HepG2 (cell line): ENCODE data around the gene CDX1. TPM values are rescaled to one million over a fixed set of nuclear protein-coding genes. Genes with fewer than 3 reads are reported as not detected.
A peak's percentile ranks its signal among the peaks of the same experiment; 100 is the strongest.

Experiments used
- ARNT ChIP-seq: fragments of 450-650 bp; IDR thresholded peaks from 2 replicates; pipeline ENCODE4 v1.6.1; 2017
- BCL6 ChIP-seq: IDR thresholded peaks from 2 replicates; pipeline ENCODE4 v1.6.1; 2016; ENCODE audit warnings: missing genetic modification reagents, missing compliant biosample characterization
- DNMT3B ChIP-seq: conservative IDR thresholded peaks from 2 replicates; pipeline ENCODE4 v1.6.1; 2016; ENCODE audit warnings: missing biosample characterization, control low read depth
- KLF13 ChIP-seq: sonication (generic); formaldehyde crosslinking; IDR thresholded peaks from 2 replicates; pipeline ENCODE4 v1.4.0; 2020; ENCODE audit warnings: mild to moderate bottlenecking, missing genetic modification reagents
- MIXL1 ChIP-seq: IDR thresholded peaks from 2 replicates; pipeline ENCODE4 v1.6.1; 2016
- NR0B2 ChIP-seq: sonication (generic); formaldehyde crosslinking; IDR thresholded peaks from 2 replicates; pipeline ENCODE4 v1.4.0; 2020; ENCODE audit warnings: mild to moderate bottlenecking, missing genetic modification reagents
- RAD21 ChIP-seq: fragments of 450-650 bp; formaldehyde crosslinking; IDR thresholded peaks from 2 replicates; pipeline ENCODE4 v1.5.0; 2020; ENCODE audit warnings: mild to moderate bottlenecking
- SAFB2 ChIP-seq: sonication (generic); formaldehyde crosslinking; IDR thresholded peaks from 2 replicates; pipeline ENCODE4 v1.5.1; 2020; ENCODE audit warnings: missing genetic modification reagents, low read depth, mild to moderate bottlenecking, borderline replicate concordance
- ZFAT ChIP-seq: sonication (generic); formaldehyde crosslinking; conservative IDR thresholded peaks from 2 replicates; pipeline ENCODE4 v1.8.1; 2023; ENCODE audit warnings: missing genetic modification reagents, inconsistent platforms
- ZNF30 ChIP-seq: sonication (generic); formaldehyde crosslinking; IDR thresholded peaks from 2 replicates; pipeline ENCODE4 v1.5.0; 2020; ENCODE audit warnings: mild to moderate bottlenecking, missing genetic modification reagents
- polyA plus RNA-seq, 8 experiments: library from polyadenylated mRNA; depleted of rRNA in 3 of 8; stranded (reverse) in 7 of 8; unstranded in 1 of 8; fragments of >200 nt; fragmentation: Illumina TruSeq in 4 of 8; extraction: Trizol in 4 of 8; gene quantifications; 2 replicates each; pipeline versions ENCODE4 v1.2.1 to v1.2.3, GENCODE V29; 2011 to 2016; ENCODE audit warnings: low read depth in 4 of 8, missing spikeins in 1 of 8, mixed read lengths in 1 of 8; ENCODE audit not compliant: insufficient read depth in 1 of 8
- total RNA-seq, 5 experiments: library from RNA; depleted of rRNA; stranded (reverse); fragments of >200 nt; fragmentation: Illumina TruSeq; extraction: Trizol; gene quantifications; 2 replicates each; pipeline ENCODE4 v1.2.3, GENCODE V29; 2016; ENCODE audit warnings: low read depth in 1 of 5
- TF ChIP-seq, protein P1 (sequence below): IDR thresholded peaks from 2 replicates; pipeline ENCODE4 v1.6.1; 2018; ENCODE audit warnings: missing genetic modification reagents
- TF ChIP-seq, protein P2 (sequence below), 2 experiments: fragments of 450-650 bp in 1 of 2; sonication (generic) in 1 of 2; formaldehyde crosslinking in 1 of 2; IDR thresholded peaks; 2 replicates each; pipeline versions ENCODE4 v1.6.1 to v1.8.0; 2016 to 2022; ENCODE audit warnings: antibody characterized with exemption in 1 of 2, mild to moderate bottlenecking in 1 of 2, missing genetic modification reagents in 1 of 2
- TF ChIP-seq, protein P3 (sequence below): sonication (generic); formaldehyde crosslinking; IDR thresholded peaks from 2 replicates; pipeline ENCODE4 v1.5.1; 2020; ENCODE audit warnings: mild to moderate bottlenecking, missing genetic modification reagents

CDX1 gene
- total and polyA plus RNA-seq, 2 of the 13 experiments (the other 11 are each of a cell fraction or from before 2014, with no cell fraction given): not detected

DNA sequence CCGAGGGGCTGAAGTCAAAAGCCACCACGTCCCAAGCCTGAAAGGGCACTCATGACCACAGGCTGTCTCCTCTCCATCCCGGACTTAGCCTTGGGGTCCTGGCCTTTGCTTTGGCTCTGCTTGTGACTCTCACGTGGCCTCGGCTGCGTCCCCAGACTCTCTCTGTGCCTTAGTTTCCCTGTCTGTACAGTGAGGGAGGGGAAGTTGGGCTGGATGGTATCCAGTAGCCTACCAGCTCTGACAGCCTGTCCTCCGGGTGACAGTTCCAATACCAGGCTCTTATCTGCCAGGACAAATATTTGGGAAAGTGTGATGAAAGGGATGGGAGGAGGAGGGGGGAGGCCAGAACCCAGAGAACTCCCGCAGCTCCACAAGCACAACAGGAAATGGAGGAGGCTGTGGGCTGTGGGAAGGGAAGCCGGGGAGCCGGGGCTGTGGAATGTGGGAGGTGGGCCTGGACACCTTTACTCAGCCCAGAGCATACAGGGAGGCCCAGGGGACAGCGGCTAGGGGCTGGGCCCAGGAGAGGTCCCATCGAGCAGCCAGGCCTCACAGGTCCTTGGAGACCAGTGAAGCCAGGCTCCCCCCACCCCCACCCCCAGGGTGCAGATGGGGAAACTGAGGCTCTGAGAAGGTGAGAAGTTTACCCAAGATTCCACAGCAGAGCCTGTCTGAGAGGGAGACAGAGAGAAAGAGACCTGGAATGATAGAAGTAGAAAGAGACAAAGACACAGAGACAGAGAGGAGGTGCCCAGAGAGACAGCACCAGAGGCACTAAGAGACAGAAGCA is 29.2 kb upstream of the CDX1 start (continued):
- no peak; the same call in 1 of the 2 replicates for TF ChIP-seq SAFB2 (CRISPR knock-in tag)
- no peak for TF ChIP-seq NR0B2 (CRISPR knock-in tag)
- TF ChIP-seq DNMT3B (CRISPR knock-in tag): peak; percentile 49; the same call in 1 of the 2 replicates
- peak; percentile 53; the same call in 1 of the 2 replicates for TF ChIP-seq BCL6
- TF ChIP-seq, protein P1, sequence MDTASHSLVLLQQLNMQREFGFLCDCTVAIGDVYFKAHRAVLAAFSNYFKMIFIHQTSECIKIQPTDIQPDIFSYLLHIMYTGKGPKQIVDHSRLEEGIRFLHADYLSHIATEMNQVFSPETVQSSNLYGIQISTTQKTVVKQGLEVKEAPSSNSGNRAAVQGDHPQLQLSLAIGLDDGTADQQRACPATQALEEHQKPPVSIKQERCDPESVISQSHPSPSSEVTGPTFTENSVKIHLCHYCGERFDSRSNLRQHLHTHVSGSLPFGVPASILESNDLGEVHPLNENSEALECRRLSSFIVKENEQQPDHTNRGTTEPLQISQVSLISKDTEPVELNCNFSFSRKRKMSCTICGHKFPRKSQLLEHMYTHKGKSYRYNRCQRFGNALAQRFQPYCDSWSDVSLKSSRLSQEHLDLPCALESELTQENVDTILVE (CRISPR knock-in tag): 0 out of 2 replicates have a peak, but pooled peaks have one; percentile 32
- TF ChIP-seq, protein P2, sequence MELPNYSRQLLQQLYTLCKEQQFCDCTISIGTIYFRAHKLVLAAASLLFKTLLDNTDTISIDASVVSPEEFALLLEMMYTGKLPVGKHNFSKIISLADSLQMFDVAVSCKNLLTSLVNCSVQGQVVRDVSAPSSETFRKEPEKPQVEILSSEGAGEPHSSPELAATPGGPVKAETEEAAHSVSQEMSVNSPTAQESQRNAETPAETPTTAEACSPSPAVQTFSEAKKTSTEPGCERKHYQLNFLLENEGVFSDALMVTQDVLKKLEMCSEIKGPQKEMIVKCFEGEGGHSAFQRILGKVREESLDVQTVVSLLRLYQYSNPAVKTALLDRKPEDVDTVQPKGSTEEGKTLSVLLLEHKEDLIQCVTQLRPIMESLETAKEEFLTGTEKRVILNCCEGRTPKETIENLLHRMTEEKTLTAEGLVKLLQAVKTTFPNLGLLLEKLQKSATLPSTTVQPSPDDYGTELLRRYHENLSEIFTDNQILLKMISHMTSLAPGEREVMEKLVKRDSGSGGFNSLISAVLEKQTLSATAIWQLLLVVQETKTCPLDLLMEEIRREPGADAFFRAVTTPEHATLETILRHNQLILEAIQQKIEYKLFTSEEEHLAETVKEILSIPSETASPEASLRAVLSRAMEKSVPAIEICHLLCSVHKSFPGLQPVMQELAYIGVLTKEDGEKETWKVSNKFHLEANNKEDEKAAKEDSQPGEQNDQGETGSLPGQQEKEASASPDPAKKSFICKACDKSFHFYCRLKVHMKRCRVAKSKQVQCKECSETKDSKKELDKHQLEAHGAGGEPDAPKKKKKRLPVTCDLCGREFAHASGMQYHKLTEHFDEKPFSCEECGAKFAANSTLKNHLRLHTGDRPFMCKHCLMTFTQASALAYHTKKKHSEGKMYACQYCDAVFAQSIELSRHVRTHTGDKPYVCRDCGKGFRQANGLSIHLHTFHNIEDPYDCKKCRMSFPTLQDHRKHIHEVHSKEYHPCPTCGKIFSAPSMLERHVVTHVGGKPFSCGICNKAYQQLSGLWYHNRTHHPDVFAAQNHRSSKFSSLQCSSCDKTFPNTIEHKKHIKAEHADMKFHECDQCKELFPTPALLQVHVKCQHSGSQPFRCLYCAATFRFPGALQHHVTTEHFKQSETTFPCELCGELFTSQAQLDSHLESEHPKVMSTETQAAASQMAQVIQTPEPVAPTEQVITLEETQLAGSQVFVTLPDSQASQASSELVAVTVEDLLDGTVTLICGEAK (IDR thresholded peaks at IDR 0.05): no peak
- TF ChIP-seq, protein P2 (CRISPR knock-in tag; IDR thresholded peaks at IDR 0.05): no peak; the same call in 1 of the 2 replicates
- TF ChIP-seq, protein P3, sequence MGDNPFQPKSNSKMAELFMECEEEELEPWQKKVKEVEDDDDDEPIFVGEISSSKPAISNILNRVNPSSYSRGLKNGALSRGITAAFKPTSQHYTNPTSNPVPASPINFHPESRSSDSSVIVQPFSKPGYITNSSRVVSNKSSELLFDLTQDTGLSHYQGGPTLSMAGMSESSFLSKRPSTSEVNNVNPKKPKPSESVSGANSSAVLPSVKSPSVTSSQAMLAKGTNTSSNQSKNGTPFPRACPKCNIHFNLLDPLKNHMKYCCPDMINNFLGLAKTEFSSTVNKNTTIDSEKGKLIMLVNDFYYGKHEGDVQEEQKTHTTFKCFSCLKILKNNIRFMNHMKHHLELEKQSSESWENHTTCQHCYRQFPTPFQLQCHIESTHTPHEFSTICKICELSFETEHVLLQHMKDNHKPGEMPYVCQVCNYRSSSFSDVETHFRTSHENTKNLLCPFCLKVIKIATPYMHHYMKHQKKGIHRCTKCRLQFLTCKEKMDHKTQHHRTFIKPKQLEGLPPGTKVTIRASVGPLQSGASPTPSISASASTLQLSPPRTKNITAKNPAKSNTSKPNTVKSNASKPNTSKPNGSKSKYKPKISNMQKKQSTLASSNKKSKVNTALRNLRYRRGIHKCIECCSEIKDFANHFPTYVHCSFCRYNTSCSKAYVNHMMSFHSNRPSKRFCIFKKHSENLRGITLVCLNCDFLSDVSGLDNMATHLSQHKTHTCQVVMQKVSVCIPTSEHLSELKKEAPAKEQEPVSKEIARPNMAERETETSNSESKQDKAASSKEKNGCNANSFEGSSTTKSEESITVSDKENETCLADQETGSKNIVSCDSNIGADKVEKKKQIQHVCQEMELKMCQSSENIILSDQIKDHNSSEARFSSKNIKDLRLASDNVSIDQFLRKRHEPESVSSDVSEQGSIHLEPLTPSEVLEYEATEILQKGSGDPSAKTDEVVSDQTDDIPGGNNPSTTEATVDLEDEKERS: 0 out of 2 replicates have a peak, but pooled peaks have one; percentile 55
- no peak for TF ChIP-seq ZFAT (CRISPR knock-in tag)
- TF ChIP-seq KLF13 (CRISPR knock-in tag): no peak
- TF ChIP-seq RAD21 (CRISPR knock-in tag): peak; percentile 33; the same call in 1 of the 2 replicates
- TF ChIP-seq ZNF30 (CRISPR knock-in tag): no peak
- TF ChIP-seq MIXL1 (CRISPR knock-in tag): peak; percentile 47; the same call in 1 of the 2 replicates
- no peak for TF ChIP-seq ARNT
